ENCODE data around the gene ITCH. TPM values are rescaled to one million over a fixed set of nuclear protein-coding genes. Genes with fewer than 3 reads are reported as not detected.

Gene ITCH
- total RNA-seq, 1 donor from 2014 or later = 93.2 TPM

DNA sequence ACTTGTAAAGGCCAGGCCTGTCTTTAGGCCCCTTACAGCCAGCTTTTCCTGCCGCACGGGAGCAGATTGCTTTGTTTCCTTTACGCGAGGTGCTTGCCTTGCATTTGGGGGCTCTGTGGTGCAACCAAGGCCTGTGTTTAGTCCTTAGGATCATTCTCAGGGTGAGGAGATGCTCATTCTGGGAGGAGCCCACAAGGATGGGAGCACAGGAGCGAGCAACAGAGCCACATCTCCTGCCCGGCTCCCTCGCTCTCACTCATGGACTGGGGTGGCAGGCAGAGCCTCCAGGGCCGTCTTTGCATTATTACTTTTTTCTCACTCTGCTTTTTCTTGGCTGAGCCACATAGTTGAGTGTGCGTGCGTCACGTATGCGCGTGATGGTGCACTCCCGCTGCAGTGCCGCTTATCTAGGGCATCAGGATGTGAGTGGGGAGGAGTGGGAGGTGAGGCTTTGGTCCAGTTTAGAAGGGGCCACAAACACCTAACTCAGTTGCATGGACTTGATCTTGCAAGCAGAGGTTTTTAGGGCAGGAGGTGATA, 172.3 kb downstream of the ITCH start:
- TF ChIP-seq, protein P1, sequence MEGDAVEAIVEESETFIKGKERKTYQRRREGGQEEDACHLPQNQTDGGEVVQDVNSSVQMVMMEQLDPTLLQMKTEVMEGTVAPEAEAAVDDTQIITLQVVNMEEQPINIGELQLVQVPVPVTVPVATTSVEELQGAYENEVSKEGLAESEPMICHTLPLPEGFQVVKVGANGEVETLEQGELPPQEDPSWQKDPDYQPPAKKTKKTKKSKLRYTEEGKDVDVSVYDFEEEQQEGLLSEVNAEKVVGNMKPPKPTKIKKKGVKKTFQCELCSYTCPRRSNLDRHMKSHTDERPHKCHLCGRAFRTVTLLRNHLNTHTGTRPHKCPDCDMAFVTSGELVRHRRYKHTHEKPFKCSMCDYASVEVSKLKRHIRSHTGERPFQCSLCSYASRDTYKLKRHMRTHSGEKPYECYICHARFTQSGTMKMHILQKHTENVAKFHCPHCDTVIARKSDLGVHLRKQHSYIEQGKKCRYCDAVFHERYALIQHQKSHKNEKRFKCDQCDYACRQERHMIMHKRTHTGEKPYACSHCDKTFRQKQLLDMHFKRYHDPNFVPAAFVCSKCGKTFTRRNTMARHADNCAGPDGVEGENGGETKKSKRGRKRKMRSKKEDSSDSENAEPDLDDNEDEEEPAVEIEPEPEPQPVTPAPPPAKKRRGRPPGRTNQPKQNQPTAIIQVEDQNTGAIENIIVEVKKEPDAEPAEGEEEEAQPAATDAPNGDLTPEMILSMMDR (IDR thresholded peaks at IDR 0.05; ENCODE audit: insufficient read depth, low read length, severe bottlenecking) = no peak
- Histone ChIP-seq H3K27me3 (ENCODE audit: control insufficient read depth, insufficient read depth, low read length) (no peaks in the 10 kb centered on the region), H3K36me3 (ENCODE audit: control insufficient read depth, insufficient read depth, low read length) (peaks cover 31% of the 10 kb centered on the region), H3K4me3 (ENCODE audit: low read depth, low read length) (no peak overlapping the region)
- no peak for FAIRE-seq
- DNase-seq (ENCODE audit: low read depth) = no peak

DNA sequence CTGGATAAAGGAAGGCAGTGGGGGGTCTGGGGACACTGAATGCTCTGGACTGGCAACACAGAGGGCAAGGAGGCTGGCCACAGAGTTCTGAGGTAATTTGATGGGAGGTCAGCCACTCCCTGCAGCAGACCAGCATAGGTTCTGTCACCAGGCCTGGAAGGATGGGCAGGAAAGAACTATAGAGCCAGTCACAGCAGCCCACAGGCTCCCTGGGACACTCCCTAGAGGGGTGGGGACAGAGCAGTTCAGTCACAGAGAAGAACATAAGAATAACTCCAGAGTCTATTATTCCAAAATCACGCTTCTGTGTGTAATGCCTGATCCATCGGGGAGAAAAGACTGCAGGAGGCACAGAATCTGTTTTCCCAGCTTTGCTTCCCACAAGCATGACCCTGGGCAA, 172.8 kb downstream of the ITCH start:
- no peak for FAIRE-seq
- DNase-seq (ENCODE audit: low read depth) = no peak
- H3K27me3 ChIP-seq (ENCODE audit: control insufficient read depth, insufficient read depth, low read length) = no peaks in the 10 kb centered on the region
- TF ChIP-seq, protein P1 (IDR thresholded peaks at IDR 0.05; ENCODE audit: insufficient read depth, low read length, severe bottlenecking) = no peak
- no peak overlapping the region for H3K4me3 ChIP-seq (ENCODE audit: low read depth, low read length)
- H3K36me3 ChIP-seq (ENCODE audit: control insufficient read depth, insufficient read depth, low read length) = peaks cover 33% of the 10 kb centered on the region

DNA sequence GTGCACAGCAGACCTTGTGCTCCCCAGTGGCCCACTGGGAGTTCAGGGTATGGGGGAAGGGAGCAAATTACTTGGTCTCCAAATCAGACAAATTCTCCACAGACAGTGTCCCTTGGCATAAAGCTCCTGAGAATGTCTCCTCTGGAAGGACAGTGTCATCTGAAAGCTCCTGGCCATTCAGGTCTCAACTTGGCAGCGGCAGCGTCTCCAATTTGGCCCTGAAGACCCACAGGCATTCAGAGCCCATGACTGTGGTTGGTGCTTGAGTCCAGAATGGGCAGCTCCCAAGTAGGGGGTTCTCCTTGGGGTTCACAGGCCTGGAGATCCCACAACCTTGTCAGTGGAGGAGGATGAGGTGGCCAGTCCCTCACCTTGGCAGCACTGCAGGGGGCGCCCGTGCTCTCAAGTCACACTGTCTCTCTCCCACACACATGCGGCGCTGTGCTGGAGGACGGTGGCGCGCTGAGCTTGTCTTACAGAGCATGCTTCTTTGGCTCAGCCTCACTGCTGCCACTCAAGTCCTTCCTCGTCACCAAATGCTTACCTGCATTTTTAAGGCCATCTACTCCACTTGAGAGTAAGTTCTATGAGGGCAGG, 173.8 kb downstream of the ITCH start:
- no peak for FAIRE-seq
- DNase-seq (ENCODE audit: low read depth) = no peak
- Histone ChIP-seq H3K36me3 (ENCODE audit: control insufficient read depth, insufficient read depth, low read length) (peaks cover 37% of the 10 kb centered on the region), H3K27me3 (ENCODE audit: control insufficient read depth, insufficient read depth, low read length) (no peaks in the 10 kb centered on the region), H3K4me3 (ENCODE audit: low read depth, low read length) (no peak overlapping the region)
- TF ChIP-seq, protein P1 (IDR thresholded peaks at IDR 0.05; ENCODE audit: insufficient read depth, low read length, severe bottlenecking) = peak; percentile 50

DNA sequence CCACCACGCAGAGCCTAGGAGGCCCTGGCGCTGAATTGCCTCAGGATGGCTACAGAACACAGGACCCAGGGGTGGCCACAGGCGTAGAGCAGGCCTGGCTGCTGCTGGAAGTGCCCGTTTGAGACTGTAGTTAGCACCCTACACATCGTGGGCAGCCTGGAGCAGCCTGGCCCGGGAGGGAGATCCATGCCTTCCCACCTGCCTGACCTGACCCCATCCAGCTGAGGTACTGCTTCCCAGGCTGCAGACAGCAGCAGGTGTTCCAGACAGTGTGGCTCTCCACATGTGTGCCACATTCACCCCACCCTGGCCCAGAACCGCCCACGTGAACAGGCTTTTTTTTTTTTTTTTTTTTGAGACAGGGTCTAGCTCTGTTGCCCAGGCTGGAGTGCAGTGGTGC, 174.6 kb downstream of the ITCH start:
- TF ChIP-seq, protein P1 (IDR thresholded peaks at IDR 0.05; ENCODE audit: insufficient read depth, low read length, severe bottlenecking) = no peak
- no peaks in the 10 kb centered on the region for H3K27me3 ChIP-seq (ENCODE audit: control insufficient read depth, insufficient read depth, low read length)
- H3K36me3 ChIP-seq (ENCODE audit: control insufficient read depth, insufficient read depth, low read length) = peaks cover 35% of the 10 kb centered on the region
- DNase-seq (ENCODE audit: low read depth) = no peak
- H3K4me3 ChIP-seq (ENCODE audit: low read depth, low read length) = no peak overlapping the region
- no peak for FAIRE-seq

DNA sequence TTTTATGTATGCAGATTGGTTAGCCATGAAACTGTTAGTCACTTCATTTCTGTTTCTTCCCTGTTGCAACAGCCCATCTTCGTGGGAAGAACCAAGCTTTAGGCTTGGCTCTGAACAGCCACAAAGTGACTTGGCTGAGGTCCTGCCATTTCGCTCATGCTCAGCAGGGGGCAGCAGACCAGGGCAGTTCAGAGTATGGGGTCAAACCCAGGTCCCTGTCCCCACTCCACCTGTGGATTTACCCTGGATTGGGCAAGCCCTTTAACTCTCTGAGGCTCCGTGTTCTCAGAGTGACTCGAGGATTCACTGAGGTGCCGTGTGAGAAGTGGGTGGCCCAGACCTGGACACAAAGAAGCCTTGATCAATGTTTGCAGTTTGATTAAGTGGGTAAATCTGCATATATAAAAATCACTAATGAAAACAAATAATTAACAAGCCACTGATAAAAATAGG, 175.6 kb downstream of the ITCH start:
- no peak for FAIRE-seq
- H3K36me3 ChIP-seq (ENCODE audit: control insufficient read depth, insufficient read depth, low read length) = peaks cover 33% of the 10 kb centered on the region
- no peaks in the 10 kb centered on the region for H3K27me3 ChIP-seq (ENCODE audit: control insufficient read depth, insufficient read depth, low read length)
- no peak overlapping the region for H3K4me3 ChIP-seq (ENCODE audit: low read depth, low read length)
- TF ChIP-seq, protein P1 (IDR thresholded peaks at IDR 0.05; ENCODE audit: insufficient read depth, low read length, severe bottlenecking) = peak; percentile 92
- DNase-seq (ENCODE audit: low read depth) = peak; percentile 48

DNA sequence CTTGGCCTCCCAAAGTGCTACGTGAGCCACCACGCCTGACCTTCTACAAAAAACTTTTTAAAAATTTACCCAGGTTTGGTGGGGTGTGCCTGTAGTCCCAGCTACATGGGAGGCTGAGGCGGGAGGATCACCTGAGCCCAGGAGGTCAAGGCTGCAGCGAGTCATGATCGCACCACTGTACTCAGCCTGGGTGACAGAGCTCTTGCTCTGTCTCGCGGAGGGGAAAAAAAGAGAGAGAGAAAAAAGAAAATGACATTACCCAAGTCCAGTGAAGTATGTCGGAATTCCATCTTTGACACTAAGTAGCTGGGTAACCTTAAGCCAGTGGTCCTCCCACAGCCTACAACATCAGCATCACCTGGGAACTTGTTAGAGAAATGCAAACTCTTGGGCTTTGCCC, 176.7 kb downstream of the ITCH start:
- no peak overlapping the region for H3K4me3 ChIP-seq (ENCODE audit: low read depth, low read length)
- peaks cover 27% of the 10 kb centered on the region for H3K36me3 ChIP-seq (ENCODE audit: control insufficient read depth, insufficient read depth, low read length)
- TF ChIP-seq, protein P1 (IDR thresholded peaks at IDR 0.05; ENCODE audit: insufficient read depth, low read length, severe bottlenecking) = no peak
- DNase-seq (ENCODE audit: low read depth) (no peak), FAIRE-seq (no peak)
- H3K27me3 ChIP-seq (ENCODE audit: control insufficient read depth, insufficient read depth, low read length) = no peaks in the 10 kb centered on the region
